Measurements from ENCODE around the gene MRM2.

The MRM2 gene

DNA sequence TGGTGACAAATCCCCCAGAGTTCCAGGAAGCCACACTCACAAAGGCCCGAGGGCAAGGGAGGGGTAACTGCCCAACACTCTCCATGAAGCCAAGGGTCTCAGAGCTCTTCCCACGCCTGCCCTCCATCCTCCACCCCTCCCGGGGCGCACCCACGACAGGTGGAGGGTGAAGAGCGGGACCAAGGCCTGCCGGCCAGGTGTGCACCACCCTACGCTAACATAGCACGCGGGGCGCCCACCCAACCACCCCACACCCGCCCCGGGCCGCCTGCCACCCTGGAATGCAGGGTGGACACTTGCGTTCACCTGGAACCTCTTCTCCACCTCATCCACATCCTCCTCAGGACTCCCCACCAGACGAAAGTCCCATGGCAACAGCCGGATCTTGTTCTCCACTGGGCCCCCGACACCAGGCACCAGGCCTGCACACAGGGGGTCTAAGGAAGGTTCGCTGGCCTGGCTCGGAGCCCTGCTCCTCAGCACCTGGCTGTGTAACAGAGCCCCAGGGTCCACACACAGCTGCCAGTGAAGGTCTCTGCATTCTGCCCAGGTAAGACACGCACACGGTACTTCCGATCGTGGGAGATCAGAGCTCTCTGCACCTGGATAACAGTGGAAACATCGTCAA is 41.9 kb downstream of the MRM2 start:
- no peak overlapping the region for H3K4me3 ChIP-seq (ENCODE audit: low read depth, low read length)
- TF ChIP-seq, protein P1, sequence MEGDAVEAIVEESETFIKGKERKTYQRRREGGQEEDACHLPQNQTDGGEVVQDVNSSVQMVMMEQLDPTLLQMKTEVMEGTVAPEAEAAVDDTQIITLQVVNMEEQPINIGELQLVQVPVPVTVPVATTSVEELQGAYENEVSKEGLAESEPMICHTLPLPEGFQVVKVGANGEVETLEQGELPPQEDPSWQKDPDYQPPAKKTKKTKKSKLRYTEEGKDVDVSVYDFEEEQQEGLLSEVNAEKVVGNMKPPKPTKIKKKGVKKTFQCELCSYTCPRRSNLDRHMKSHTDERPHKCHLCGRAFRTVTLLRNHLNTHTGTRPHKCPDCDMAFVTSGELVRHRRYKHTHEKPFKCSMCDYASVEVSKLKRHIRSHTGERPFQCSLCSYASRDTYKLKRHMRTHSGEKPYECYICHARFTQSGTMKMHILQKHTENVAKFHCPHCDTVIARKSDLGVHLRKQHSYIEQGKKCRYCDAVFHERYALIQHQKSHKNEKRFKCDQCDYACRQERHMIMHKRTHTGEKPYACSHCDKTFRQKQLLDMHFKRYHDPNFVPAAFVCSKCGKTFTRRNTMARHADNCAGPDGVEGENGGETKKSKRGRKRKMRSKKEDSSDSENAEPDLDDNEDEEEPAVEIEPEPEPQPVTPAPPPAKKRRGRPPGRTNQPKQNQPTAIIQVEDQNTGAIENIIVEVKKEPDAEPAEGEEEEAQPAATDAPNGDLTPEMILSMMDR (IDR thresholded peaks at IDR 0.05; ENCODE audit: low read depth, low read length) = no peak

DNA sequence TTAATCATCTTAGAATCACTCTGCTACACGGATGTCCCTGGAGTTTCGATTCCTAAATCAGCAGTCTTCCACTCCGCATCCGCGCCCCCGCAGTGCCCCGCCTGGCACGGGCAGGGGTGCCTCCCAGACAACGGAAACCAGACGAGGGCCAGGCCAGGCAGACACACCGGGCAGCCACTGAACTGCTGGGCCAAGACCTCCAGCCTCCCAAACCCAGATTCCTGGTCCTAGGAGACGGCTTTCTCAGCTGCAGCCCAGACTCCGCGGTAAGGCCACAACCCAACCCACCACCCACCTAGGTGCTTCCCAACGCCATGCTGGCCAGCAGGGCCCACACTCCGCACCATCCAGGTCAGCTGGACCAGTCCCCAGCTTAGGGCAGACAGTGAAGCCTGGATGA is 42.5 kb downstream of the MRM2 start:
- H3K4me3 ChIP-seq (ENCODE audit: low read depth, low read length) = no peak overlapping the region

DNA sequence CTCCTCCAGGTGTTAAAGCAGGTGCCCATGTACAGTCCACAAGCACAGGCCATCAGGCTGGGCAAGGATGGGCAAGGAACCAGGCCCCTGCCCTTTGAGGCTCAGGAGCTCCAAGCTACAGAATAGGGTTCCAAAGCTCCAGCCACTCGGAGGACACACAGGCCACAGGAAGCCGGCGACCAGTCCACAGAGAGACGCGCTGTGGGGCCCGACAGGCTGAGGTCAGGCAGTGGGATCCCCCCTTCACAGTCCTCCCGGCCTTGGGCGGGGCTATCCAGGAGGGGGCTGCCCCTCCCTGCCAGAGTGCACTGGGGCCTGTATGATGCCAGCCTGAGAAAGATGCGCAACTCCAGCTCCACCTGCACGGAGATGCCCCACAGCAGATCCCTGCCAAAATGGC is 43.2 kb downstream of the MRM2 start:
- H3K4me3 ChIP-seq (ENCODE audit: low read depth, low read length) = no peak overlapping the region
- TF ChIP-seq, protein P1 (IDR thresholded peaks at IDR 0.05; ENCODE audit: low read depth, low read length) = no peak

More for the DNA sequence above, 42.5 kb downstream of the MRM2 start:
- TF ChIP-seq, protein P1 (IDR thresholded peaks at IDR 0.05; ENCODE audit: low read depth, low read length) = no peak

DNA sequence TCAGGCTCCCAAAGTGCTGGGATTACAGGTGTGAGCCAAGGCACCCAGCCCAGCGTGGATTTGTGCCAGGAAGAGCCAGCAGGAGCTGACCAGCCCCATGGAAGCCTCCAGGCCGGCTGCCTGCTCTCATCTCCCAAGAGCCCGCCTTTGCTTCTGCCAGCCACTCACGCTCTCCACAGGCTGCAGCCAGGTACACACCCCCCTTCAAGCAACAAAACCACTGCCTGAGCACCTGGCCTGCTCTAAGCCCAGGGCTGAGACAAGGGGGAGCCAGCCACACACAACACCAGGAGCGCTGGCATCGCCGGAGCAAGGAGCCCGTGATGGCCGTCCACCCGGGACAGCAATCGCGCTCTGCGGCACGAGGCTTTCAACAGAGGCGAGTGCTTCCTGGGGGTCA is 43.8 kb downstream of the MRM2 start:
- H3K4me3 ChIP-seq (ENCODE audit: low read depth, low read length) = no peak overlapping the region
- TF ChIP-seq, protein P1 (IDR thresholded peaks at IDR 0.05; ENCODE audit: low read depth, low read length) = no peak

DNA sequence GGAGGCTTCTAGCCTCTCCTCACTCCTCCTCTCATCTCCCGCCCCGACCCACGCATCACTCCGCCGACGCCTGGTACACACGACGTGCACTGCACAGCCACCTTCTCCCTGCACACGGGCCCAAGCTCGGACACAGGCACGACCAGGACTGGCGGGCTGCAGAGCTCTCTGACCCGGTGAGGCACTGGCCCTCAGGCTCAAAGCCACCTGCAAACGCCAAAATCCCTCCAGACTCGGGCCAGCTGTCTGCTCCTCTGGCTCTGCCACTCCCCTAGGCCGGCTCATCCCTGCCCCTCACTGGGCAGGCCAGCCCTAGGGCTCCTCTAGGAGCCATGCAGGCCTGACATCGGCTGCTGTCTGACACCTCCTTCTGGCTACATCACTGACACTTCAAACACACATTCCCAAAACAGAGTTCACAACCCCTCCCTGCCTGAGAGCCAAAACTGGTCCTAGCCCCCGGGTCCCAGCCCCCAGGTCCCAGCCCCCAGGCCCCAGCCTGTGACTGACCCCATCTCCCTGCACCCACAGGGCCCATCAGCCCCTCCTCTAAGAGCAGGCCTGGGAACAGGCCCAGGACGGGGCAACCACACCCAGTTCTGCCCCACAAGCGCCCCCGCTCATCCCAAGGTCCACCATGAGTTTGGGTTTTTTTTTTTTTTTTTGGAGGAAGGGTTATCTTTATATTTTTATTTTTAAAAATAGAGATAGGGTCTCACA is 44.4 kb downstream of the MRM2 start:
- TF ChIP-seq, protein P1 (IDR thresholded peaks at IDR 0.05; ENCODE audit: low read depth, low read length) = no peak
- no peak overlapping the region for H3K4me3 ChIP-seq (ENCODE audit: low read depth, low read length)

DNA sequence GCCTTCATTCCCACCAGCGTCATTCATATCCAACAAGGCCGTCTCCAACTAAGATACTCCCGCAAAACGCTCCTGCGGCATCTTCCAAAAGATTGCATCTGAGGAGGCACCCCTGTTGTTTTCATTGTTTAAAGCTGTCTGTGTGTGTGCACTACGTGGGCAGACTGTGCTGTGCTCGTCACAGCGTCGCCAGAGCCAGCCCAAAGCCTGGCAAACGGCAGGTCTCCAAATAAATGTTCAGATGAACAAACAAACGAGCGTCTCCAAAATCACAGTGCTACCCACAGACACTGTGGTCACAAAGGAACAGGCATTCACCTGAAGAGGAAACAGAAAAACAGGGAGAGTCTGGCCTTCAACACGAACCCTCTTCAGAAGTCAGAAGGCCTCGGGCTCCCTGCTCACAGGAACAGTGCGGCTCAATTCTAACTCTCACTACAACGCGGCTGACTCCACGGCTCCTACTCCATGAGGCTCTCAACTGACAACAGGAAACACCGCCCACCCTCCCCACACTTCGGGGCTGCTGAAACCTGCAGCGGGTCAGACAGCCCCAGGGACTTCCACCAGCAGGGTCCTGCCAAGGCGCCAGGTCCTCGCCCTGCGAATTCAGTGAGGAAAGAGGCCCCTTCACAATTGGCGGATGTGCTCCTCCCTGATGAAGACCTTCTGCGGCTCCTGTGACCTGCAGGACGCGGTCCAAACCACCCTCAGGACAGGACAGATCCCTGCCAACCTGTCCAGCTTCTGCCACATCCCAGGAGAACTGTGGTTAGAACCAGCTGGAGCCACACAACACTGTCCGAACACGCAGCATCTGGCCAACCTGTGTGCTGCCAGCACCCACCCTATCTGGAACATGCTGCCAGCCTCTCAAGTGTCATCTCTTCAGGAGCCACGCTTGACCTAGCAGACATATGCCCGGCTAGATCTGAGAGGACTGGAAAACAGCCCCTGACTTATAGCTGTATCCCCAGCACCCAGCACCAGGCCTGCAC is 45.3 kb downstream of the MRM2 start:
- no peak overlapping the region for H3K4me3 ChIP-seq (ENCODE audit: low read depth, low read length)
- TF ChIP-seq, protein P1 (IDR thresholded peaks at IDR 0.05; ENCODE audit: low read depth, low read length) = no peak
